Measurements from ENCODE around the gene TMEM223.

GRCh38 chr11:62775646-62776045, 16.2 kb downstream of the TMEM223 start:
- TF ChIP-seq, protein P1, sequence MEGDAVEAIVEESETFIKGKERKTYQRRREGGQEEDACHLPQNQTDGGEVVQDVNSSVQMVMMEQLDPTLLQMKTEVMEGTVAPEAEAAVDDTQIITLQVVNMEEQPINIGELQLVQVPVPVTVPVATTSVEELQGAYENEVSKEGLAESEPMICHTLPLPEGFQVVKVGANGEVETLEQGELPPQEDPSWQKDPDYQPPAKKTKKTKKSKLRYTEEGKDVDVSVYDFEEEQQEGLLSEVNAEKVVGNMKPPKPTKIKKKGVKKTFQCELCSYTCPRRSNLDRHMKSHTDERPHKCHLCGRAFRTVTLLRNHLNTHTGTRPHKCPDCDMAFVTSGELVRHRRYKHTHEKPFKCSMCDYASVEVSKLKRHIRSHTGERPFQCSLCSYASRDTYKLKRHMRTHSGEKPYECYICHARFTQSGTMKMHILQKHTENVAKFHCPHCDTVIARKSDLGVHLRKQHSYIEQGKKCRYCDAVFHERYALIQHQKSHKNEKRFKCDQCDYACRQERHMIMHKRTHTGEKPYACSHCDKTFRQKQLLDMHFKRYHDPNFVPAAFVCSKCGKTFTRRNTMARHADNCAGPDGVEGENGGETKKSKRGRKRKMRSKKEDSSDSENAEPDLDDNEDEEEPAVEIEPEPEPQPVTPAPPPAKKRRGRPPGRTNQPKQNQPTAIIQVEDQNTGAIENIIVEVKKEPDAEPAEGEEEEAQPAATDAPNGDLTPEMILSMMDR (IDR thresholded peaks at IDR 0.05) = no peak
- no peak for TF ChIP-seq POLR2A (IDR thresholded peaks at IDR 0.05)
